ENCODE measurements around the gene IFNGR2. TPM values are rescaled to one million over a fixed set of nuclear protein-coding genes. Genes with fewer than 3 reads are reported as not detected.

The IFNGR2 gene
- total and polyA plus RNA-seq, 7 donors, result 11.7 to 42.9 (median 24.7) TPM

DNA sequence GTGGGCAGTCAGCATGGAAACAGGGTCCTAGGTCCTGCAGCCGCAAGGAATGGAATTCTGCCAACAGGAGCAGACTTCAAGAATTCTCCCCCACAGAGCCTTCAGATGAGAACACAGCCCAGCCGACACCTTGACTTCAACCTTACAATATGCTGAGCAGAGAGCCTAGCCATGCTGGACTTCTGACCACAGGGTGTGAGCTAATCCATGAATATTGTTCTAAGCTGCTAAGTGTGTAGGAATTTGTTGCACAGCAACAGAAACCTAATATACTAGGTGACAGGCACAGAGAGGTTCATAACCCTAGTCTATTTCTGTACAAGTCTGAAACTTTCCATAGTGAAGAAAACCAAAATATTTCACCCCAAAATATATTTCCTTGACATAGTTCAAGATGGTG, 32.9 kb upstream of the IFNGR2 start:
- TF ChIP-seq, protein P1, sequence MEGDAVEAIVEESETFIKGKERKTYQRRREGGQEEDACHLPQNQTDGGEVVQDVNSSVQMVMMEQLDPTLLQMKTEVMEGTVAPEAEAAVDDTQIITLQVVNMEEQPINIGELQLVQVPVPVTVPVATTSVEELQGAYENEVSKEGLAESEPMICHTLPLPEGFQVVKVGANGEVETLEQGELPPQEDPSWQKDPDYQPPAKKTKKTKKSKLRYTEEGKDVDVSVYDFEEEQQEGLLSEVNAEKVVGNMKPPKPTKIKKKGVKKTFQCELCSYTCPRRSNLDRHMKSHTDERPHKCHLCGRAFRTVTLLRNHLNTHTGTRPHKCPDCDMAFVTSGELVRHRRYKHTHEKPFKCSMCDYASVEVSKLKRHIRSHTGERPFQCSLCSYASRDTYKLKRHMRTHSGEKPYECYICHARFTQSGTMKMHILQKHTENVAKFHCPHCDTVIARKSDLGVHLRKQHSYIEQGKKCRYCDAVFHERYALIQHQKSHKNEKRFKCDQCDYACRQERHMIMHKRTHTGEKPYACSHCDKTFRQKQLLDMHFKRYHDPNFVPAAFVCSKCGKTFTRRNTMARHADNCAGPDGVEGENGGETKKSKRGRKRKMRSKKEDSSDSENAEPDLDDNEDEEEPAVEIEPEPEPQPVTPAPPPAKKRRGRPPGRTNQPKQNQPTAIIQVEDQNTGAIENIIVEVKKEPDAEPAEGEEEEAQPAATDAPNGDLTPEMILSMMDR (IDR thresholded peaks at IDR 0.05), result no peak
- ATAC-seq (no peak), DNase-seq (no peak)
- Histone ChIP-seq H3K4me1 (no peaks in the 10 kb centered on the region), H3K27me3 (ENCODE audit: insufficient read depth in 3 of 3, low read length in 2 of 3) (no peaks in the 10 kb centered on the region), H3K36me3 (ENCODE audit: insufficient read depth in 1 of 2, low read depth in 1 of 2) (no peaks in the 10 kb centered on the region), H3K9me3 (peaks cover 11% of the 10 kb centered on the region), H3K27ac (no peak overlapping the region), H3K4me3 (no peak overlapping the region)
- WGBS, 3 donors, result 85 to 91% (median 89%) methylated on average over 2 of the region's 2 CpGs
- intact Hi-C loops (cut with DNase I), result loop anchor here in 1 of 2 donors (5.0 kb wide), 2 partner anchors 168 to 433 kb away; no protein-coding TSS in a partner anchor

DNA sequence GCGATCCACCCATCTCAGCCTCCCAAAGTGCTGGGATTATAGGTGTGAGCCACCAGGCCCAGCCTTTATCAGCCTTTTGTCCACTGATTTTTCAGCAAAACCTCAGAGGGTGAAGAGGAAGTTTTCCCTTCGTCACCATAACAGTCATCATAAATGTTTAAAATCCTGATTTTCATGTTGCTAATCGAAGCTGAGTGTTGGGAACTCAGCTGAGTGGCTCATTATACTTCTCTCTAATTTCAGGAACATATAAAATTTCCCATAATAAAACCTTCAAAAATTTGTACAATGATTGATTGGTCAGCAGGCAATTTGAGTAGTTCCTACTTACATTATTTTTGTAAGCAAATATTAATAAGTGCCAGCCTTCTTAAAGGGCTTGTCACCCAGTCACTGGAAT, 31.8 kb upstream of the IFNGR2 start:
- Histone ChIP-seq H3K27me3 (ENCODE audit: insufficient read depth in 3 of 3, low read length in 2 of 3) (no peaks in the 10 kb centered on the region), H3K36me3 (ENCODE audit: insufficient read depth in 1 of 2, low read depth in 1 of 2) (no peaks in the 10 kb centered on the region), H3K9me3 (peaks cover 11% of the 10 kb centered on the region), H3K27ac (no peak overlapping the region), H3K4me1 (no peaks in the 10 kb centered on the region), H3K4me3 (no peak overlapping the region)
- TF ChIP-seq, protein P1 (IDR thresholded peaks at IDR 0.05), result no peak
- DNase-seq (no peak), ATAC-seq (no peak)
- WGBS, 3 donors, result 80 to 86% (median 83%) methylated on average over 3 of the region's 3 CpGs
- intact Hi-C loops (cut with DNase I), result loop anchor here in 1 of 2 donors (5.0 kb wide), 2 partner anchors 169 to 434 kb away; no protein-coding TSS in a partner anchor

DNA sequence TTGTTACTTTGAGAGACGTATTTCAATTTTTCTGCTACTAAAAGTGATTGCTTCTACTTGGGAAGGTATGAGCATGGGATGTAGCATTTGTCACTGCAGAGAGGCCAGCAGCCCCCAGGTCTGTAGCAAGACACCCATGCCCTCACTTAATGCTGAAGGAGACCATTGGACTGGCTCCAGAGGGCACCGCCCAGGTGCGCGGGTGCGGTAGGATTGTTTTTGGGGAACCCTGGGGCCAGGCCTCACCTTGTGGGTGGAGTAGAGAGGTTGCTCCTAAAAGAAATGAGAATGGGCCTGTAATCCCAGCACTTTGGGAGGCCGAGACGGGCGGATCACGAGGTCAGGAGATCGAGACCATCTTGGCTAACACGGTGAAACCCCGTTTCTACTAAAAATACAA, 30.6 kb upstream of the IFNGR2 start:
- TF ChIP-seq, protein P1 (IDR thresholded peaks at IDR 0.05), result no peak
- Histone ChIP-seq H3K9me3 (peaks cover 2% of the 10 kb centered on the region), H3K27me3 (ENCODE audit: insufficient read depth in 3 of 3, low read length in 2 of 3) (peaks cover 0 to 3% (median 0%) of the 10 kb centered on the region in 3 donors), H3K36me3 (ENCODE audit: insufficient read depth in 1 of 2, low read depth in 1 of 2) (no peaks in the 10 kb centered on the region), H3K27ac (no peak overlapping the region), H3K4me1 (no peaks in the 10 kb centered on the region), H3K4me3 (no peak overlapping the region)
- intact Hi-C loops (cut with DNase I), result loop anchor here in 1 of 2 donors (5.0 kb wide), 2 partner anchors 170 to 435 kb away; no protein-coding TSS in a partner anchor
- ATAC-seq (no peak), DNase-seq (no peak)
- 97 to 99% (median 98%) methylated on average over 10 to 11 of the region's 12 CpGs for WGBS, 3 donors

DNA sequence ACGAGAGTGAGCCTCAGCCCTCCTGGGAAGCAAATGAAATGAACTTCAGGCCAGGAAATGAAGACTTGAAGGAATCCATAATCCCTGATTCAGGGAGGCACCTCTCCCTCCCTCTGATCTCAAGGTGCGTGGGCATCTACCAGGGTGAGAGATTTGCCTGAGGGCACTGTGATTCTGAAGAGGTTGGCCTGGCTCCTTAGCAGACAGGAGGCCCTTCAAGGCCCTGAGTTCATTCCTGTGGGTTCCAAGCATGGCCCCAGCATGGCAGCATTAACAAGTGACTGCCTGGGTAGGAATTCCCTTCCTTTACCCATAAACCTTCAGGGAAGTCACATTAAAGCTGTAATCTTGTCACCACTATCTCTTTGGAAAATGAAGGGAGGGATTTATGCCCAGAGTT, 29.8 kb upstream of the IFNGR2 start:
- H3K27ac ChIP-seq, result no peak overlapping the region
- WGBS, 3 donors, result 81 to 84% (median 81%) methylated on average over 2 of the region's 2 CpGs
- DNase-seq, result no peak

More for the DNA sequence above, 29.8 kb upstream of the IFNGR2 start:
- Histone ChIP-seq H3K4me3 (no peak overlapping the region), H3K36me3 (ENCODE audit: insufficient read depth in 1 of 2, low read depth in 1 of 2) (no peaks in the 10 kb centered on the region), H3K27me3 (ENCODE audit: insufficient read depth in 3 of 3, low read length in 2 of 3) (peaks cover 0 to 3% (median 0%) of the 10 kb centered on the region in 3 donors), H3K4me1 (no peaks in the 10 kb centered on the region), H3K9me3 (no peaks in the 10 kb centered on the region)
- TF ChIP-seq, protein P1 (IDR thresholded peaks at IDR 0.05), result no peak
- intact Hi-C loops (cut with DNase I), result loop anchor here in 1 of 2 donors (5.0 kb wide), 2 partner anchors 171 to 436 kb away; no protein-coding TSS in a partner anchor
- ATAC-seq, result no peak

Measured in psoas muscle (tissue), 8 donors.